ENCODE data around the gene LRRFIP1. TPM values are rescaled to one million over a fixed set of nuclear protein-coding genes. Genes with fewer than 3 reads are reported as not detected.

LRRFIP1 gene
- total and polyA plus RNA-seq, 10 of the 15 experiments (the other 5 are each of a cell fraction or from before 2014, with no cell fraction given) = 36.2 to 120 (median 74.3) TPM

DNA sequence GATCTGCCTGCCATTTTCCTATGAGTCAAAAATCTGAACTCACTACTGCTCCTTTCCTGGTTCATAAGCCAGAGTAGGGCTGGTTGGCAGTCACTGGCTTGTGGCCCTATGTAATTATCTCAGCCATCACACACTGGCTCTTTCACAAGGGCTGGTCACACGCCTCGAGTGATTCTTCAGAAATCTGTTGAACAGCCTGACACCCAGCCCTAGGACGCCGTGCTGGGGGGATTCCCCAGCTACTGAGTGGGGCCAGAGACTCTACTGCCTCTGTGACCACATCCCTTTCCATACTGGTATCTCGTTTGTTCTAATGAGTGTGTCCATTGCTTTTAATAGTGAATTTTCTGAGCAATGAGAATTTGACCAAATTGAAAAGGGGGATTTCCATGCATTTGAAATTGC, 125.4 kb downstream of the LRRFIP1 start (continued):
- TF ChIP-seq, protein P1, sequence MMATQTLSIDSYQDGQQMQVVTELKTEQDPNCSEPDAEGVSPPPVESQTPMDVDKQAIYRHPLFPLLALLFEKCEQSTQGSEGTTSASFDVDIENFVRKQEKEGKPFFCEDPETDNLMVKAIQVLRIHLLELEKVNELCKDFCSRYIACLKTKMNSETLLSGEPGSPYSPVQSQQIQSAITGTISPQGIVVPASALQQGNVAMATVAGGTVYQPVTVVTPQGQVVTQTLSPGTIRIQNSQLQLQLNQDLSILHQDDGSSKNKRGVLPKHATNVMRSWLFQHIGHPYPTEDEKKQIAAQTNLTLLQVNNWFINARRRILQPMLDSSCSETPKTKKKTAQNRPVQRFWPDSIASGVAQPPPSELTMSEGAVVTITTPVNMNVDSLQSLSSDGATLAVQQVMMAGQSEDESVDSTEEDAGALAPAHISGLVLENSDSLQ (IDR thresholded peaks at IDR 0.05) = 0 out of 2 replicates have a peak, but pooled peaks have one; percentile 15
- no peak for TF ChIP-seq KAT2A (conservative IDR thresholded peaks at IDR 0.05; ENCODE audit: control insufficient read depth, low read depth, low read length)
- no peak for TF ChIP-seq TARDBP (IDR thresholded peaks at IDR 0.05; ENCODE audit: borderline replicate concordance)
- TF ChIP-seq CBX3 (IDR thresholded peaks at IDR 0.05; ENCODE audit: borderline replicate concordance, low read depth) = no peak
- peak; percentile 52; the same call in 1 of the 2 replicates for TF ChIP-seq YY1 (IDR thresholded peaks at IDR 0.05; ENCODE audit: low read depth, low read length)
- no peak for TF ChIP-seq HDAC2 (IDR thresholded peaks at IDR 0.05)
- TF ChIP-seq CBFB (IDR thresholded peaks at IDR 0.05; ENCODE audit: low read depth) = no peak

DNA sequence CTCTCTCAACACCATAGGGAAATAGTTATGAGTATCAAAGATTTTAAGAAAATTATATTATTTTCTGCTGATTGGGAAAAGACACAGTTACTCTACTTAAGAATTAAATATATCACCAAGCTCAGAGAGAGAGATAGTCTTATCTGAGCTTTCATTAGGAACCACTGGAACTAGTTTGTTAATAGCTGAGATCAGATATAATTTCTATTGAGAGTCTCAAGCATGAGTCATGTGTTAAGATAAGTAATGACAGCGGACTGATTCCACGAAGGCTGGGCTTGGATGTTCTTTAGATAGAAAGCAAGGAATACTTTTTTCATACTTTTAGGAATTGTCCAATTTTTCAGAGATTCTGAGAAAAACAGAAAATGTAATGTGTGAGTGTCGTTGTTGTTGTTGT, 126.8 kb downstream of the LRRFIP1 start:
- TF ChIP-seq BACH1 (IDR thresholded peaks at IDR 0.05; ENCODE audit: borderline replicate concordance) = no peak
- TF ChIP-seq SIN3A (IDR thresholded peaks at IDR 0.05; ENCODE audit: low read depth, low read length) = no peak
- no peak for TF ChIP-seq WRNIP1 (IDR thresholded peaks at IDR 0.05; ENCODE audit: borderline replicate concordance, low read depth, low read length)
- TF ChIP-seq JUNB (IDR thresholded peaks at IDR 0.05) = no peak
- TF ChIP-seq ZNF217 (IDR thresholded peaks at IDR 0.05) = no peak
- TF ChIP-seq BHLHE40 (IDR thresholded peaks at IDR 0.05; ENCODE audit: borderline replicate concordance in 1 of 2, low read depth in 2 of 2, low read length in 1 of 2) = no peak
- TF ChIP-seq RBBP5 (conservative IDR thresholded peaks at IDR 0.05) = no peak
- TF ChIP-seq, protein P1 (IDR thresholded peaks at IDR 0.05) = no peak
- no peak for TF ChIP-seq MTA2 (IDR thresholded peaks at IDR 0.05; ENCODE audit: low read depth)
- no peak for TF ChIP-seq SMAD1 (IDR thresholded peaks at IDR 0.05; ENCODE audit: low read depth, partially characterized antibody)
- TF ChIP-seq, protein P2, sequence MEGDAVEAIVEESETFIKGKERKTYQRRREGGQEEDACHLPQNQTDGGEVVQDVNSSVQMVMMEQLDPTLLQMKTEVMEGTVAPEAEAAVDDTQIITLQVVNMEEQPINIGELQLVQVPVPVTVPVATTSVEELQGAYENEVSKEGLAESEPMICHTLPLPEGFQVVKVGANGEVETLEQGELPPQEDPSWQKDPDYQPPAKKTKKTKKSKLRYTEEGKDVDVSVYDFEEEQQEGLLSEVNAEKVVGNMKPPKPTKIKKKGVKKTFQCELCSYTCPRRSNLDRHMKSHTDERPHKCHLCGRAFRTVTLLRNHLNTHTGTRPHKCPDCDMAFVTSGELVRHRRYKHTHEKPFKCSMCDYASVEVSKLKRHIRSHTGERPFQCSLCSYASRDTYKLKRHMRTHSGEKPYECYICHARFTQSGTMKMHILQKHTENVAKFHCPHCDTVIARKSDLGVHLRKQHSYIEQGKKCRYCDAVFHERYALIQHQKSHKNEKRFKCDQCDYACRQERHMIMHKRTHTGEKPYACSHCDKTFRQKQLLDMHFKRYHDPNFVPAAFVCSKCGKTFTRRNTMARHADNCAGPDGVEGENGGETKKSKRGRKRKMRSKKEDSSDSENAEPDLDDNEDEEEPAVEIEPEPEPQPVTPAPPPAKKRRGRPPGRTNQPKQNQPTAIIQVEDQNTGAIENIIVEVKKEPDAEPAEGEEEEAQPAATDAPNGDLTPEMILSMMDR (IDR thresholded peaks at IDR 0.05 in 2 of 3, conservative IDR thresholded peaks at IDR 0.05 in 1 of 3; ENCODE audit: control insufficient read depth in 2 of 3, extremely low read depth in 1 of 3, insufficient read depth in 1 of 3, low read depth in 3 of 3, low read length in 3 of 3) = no peak
- TF ChIP-seq, protein P3, sequence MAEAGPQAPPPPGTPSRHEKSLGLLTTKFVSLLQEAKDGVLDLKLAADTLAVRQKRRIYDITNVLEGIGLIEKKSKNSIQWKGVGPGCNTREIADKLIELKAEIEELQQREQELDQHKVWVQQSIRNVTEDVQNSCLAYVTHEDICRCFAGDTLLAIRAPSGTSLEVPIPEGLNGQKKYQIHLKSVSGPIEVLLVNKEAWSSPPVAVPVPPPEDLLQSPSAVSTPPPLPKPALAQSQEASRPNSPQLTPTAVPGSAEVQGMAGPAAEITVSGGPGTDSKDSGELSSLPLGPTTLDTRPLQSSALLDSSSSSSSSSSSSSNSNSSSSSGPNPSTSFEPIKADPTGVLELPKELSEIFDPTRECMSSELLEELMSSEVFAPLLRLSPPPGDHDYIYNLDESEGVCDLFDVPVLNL (IDR thresholded peaks at IDR 0.05; ENCODE audit: low read depth, low read length) = no peak
- Histone ChIP-seq H3K9ac (ENCODE audit: control insufficient read depth, insufficient read depth, low read length) (no peak overlapping the region), H3K4me3 (no peak overlapping the region), H3K9me3 (replicated peaks; ENCODE audit: control insufficient read depth, insufficient read depth, low read length) (no peaks in the 10 kb centered on the region; the same call in 2 of the 3 replicates), H4K20me1 (ENCODE audit: control insufficient read depth, insufficient read depth) (no peaks in the 10 kb centered on the region), H3K27ac (ENCODE audit: control insufficient read depth, insufficient read depth) (peak overlapping the region; percentile 88; the same call in 1 of the 2 replicates), H3K4me1 (ENCODE audit: control insufficient read depth, insufficient read depth, low read length) (peaks cover 14% of the 10 kb centered on the region), H3K36me3 (ENCODE audit: control insufficient read depth in 2 of 2, insufficient read depth in 2 of 2, low read length in 1 of 2) (peaks cover 14 to 32% of the 10 kb centered on the region in 2 experiments), H2AFZ (ENCODE audit: control insufficient read depth, low read depth, low read length) (no peak overlapping the region), H3K79me2 (ENCODE audit: control insufficient read depth, insufficient read depth, low read length) (no peaks in the 10 kb centered on the region), H3K4me2 (ENCODE audit: control insufficient read depth, insufficient read depth) (no peak overlapping the region), H3K27me3 (replicated peaks in 1 of 2; ENCODE audit: control insufficient read depth in 2 of 2, insufficient read depth in 2 of 2, low read length in 1 of 2) (no peaks in the 10 kb centered on the region)
- ChIA-PET POLR2A (interaction anchor here (2.3 kb wide), 1 partner anchor 57 kb away, joined by 10 read pairs; no protein-coding TSS in a partner anchor), SMC1A (ENCODE audit: uncharacterized antibody, unreplicated experiment) (interaction anchor here (0.8 to 2.8 kb wide), 11 partner anchors 9 to 85 kb away, joined by 3 to 14 read pairs (median 3); no protein-coding TSS in a partner anchor), RAD21 (ENCODE audit: unreplicated experiment) (interaction anchor here (0.8 to 2.3 kb wide), 2 partner anchors 9 to 242 kb away, joined by 3 to 7 read pairs; no protein-coding TSS in a partner anchor), CTCF (interaction anchor here (0.6 to 2.5 kb wide), 9 partner anchors 9 to 182 kb away, joined by 3 to 18 read pairs (median 5); no protein-coding TSS in a partner anchor)
- DNase-seq (ENCODE audit: low read depth, low spot score) (no peak), FAIRE-seq (no peak), ATAC-seq (no peak)
- 85% methylated on average over 3 of the region's 3 CpGs for WGBS (ENCODE audit: insufficient coverage, insufficient replicate concordance, low lambda C conversion rate, missing lambda C conversion rate)
- in situ Hi-C loops (cut with MboI) (no loop called here), intact Hi-C loops (cut with micrococcal nuclease; ENCODE audit: unreplicated experiment) (no loop called here)
- BruUV-seq (replicated peaks) = no TSS peak

Measured in GM12878 (cell line).